Fibroblast of skin of scalp (primary cell): ENCODE measurements around the gene EXOC1.

Experiments
- DNase-seq: peaks from one replicate; pipeline ENCODE4 v3.0.0-alpha.2; 2013

Gene EXOC1

GRCh38 chr4:55951191-55951922 is 97.9 kb downstream of the EXOC1 start:
- DNase-seq = no peak
